ENCODE results near the gene FGF12. TPM values are rescaled to one million over a fixed set of nuclear protein-coding genes. Genes with fewer than 3 reads are reported as not detected.

FGF12 gene
- total RNA-seq, 1 experiment from 2014 or later = not detected

DNA sequence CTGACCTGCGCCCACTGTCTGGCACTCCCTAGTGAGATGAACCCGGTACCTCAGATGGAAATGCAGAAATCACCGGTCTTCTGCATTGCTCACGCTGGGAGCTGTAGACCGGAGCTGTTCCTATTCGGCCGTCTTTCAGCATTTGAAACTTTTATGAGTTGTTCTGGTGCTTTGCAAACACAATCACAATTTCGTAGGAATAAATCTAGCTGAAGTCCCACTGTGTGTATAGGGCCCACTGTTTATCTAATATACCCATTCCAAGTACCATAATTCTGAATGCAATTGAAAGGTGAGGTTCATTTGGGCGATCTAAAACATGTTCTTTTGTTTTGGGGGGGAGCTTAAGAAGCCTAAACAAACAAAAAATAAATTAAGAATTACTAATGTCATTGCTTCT is 572.1 kb downstream of the FGF12 start:
- Histone ChIP-seq H3K27ac (no peak overlapping the region), H3K9me3 (replicated peaks) (no peaks in the 10 kb centered on the region), H3K4me1 (replicated peaks) (no peaks in the 10 kb centered on the region), H3K4me3 (no peak overlapping the region), H3K36me3 (no peaks in the 10 kb centered on the region), H3K27me3 (replicated peaks) (no peaks in the 10 kb centered on the region)
- no peak for DNase-seq (ENCODE audit: low read depth in 1 of 2, low spot score in 2 of 2)

DNA sequence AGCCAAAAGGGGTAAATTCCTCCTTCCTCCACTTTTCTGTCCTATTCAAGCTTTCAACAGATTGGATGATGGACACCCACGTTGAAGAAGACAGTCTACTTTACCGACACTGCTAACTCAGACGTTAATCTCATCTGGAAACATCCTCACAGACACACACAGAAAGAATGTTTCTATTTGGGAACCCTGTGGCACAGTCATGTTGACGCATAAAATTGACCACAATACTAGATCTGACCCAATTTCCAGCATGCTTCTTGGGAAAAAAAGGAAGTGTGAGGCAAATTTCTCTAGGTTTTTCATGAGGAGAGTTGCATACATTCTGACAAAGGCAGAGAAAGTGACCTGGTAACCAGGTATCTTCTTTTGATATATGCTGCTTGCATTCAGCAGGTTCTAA is 594.1 kb downstream of the FGF12 start:
- no peaks in the 10 kb centered on the region for H3K9me3 ChIP-seq (replicated peaks)
- H3K4me3 ChIP-seq = no peak overlapping the region
- no peak overlapping the region for H3K27ac ChIP-seq
- no peaks in the 10 kb centered on the region for H3K27me3 ChIP-seq (replicated peaks)
- H3K4me1 ChIP-seq (replicated peaks) = no peaks in the 10 kb centered on the region
- DNase-seq (ENCODE audit: low read depth in 1 of 2, low spot score in 2 of 2) = no peak
- no peaks in the 10 kb centered on the region for H3K36me3 ChIP-seq

DNA sequence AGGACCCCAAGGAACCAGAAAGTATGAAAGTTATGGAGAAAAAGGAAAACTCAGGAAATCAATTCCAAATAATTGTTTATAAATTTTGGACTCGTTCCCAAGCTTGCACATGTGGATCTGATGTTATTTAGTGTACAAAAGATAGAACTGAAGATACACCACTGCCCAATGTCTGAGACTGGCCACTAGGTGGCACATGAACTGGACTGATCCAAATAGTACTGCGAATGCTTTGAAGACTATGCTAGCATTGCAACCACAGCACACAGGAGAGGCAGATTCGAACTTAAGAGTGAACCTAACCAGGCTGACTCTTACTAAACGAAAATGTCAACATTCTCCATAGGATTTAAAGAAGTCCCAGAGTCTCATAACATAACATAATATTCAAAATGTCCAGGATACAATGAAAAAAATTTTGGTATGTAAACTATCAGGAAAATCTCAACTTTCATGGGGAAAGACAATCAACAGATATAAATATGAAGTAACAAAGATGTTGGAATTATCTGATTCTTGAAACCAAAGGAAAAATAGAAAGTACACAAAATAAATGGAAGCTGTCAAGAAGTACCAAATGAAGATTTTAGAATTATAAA is 596.7 kb downstream of the FGF12 start:
- no peak overlapping the region for H3K27ac ChIP-seq
- H3K27me3 ChIP-seq (replicated peaks) = no peaks in the 10 kb centered on the region
- no peaks in the 10 kb centered on the region for H3K9me3 ChIP-seq (replicated peaks)
- peak in 1 of 2 experiments; percentile 31 for DNase-seq (ENCODE audit: low read depth in 1 of 2, low spot score in 2 of 2)
- no peaks in the 10 kb centered on the region for H3K4me1 ChIP-seq (replicated peaks)
- no peak overlapping the region for H3K4me3 ChIP-seq
- no peaks in the 10 kb centered on the region for H3K36me3 ChIP-seq

DNA sequence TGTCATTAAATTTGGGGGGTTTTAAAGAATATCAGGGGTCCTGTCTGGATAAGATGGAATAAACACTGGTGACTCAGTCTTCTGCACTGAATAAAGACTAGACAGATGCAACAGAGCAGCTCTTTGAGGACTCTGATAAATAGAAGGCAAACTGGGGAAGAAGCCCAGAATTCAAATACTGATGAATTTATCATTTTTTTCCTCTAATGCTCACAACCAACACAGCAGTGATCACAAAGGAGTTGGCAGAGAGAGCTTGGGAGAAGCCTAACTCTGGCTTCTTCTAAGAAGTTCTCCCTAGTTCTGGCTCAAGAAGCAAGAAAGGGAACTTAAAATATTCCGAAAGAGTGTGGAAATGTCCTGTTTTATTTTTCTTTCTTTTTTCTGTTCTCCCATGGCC is 597.8 kb downstream of the FGF12 start:
- Histone ChIP-seq H3K9me3 (replicated peaks) (no peaks in the 10 kb centered on the region), H3K36me3 (no peaks in the 10 kb centered on the region), H3K27ac (no peak overlapping the region), H3K4me1 (replicated peaks) (no peaks in the 10 kb centered on the region), H3K4me3 (no peak overlapping the region), H3K27me3 (replicated peaks) (no peaks in the 10 kb centered on the region)
- no peak for DNase-seq (ENCODE audit: low read depth in 1 of 2, low spot score in 2 of 2)

DNA sequence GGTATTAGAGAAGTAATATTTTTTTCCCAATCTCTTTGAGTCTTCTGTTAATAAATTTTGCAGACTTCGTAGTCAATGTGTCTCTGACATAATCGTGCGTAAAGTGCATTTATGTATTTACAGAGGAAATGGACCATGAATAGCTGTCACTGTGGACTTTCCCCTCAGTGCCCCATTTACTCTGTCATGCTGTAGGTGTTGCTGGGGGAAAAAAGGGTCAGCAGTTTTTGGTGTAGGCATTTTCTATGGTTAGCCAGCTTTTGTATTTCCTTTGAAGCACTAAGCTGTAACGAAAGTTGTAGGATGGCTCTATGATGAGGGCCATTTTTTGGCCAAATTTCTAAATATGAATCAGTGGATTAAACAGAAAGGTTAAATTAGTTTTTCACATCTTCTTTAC is 598.4 kb downstream of the FGF12 start:
- Histone ChIP-seq H3K27ac (no peak overlapping the region), H3K27me3 (replicated peaks) (no peaks in the 10 kb centered on the region)
- no peak for DNase-seq (ENCODE audit: low read depth in 1 of 2, low spot score in 2 of 2)

DNA sequence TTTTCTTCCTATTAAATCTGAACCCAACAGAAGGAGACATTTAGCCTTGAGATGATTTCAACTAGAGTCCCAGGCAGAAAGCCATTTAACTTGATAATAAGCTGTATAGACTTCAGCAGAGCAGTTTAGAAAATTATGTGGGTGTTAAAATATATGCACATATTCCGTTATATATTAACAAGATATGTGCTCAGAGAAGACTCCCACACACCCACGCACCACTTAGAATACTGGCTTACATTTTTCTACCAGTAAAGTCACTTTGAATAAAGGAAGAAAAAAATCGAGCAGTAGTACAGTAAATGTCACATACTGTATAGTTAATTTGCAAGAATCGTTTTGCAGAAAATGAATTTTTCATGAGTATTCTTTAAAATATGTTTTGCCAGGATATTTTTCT is 599.3 kb downstream of the FGF12 start:
- H3K4me3 ChIP-seq = no peak overlapping the region
- H3K4me1 ChIP-seq (replicated peaks) = no peaks in the 10 kb centered on the region

More for the DNA sequence above, 598.4 kb downstream of the FGF12 start:
- Histone ChIP-seq H3K36me3 (no peaks in the 10 kb centered on the region), H3K4me1 (replicated peaks) (no peaks in the 10 kb centered on the region), H3K4me3 (no peak overlapping the region), H3K9me3 (replicated peaks) (no peaks in the 10 kb centered on the region)

DNA sequence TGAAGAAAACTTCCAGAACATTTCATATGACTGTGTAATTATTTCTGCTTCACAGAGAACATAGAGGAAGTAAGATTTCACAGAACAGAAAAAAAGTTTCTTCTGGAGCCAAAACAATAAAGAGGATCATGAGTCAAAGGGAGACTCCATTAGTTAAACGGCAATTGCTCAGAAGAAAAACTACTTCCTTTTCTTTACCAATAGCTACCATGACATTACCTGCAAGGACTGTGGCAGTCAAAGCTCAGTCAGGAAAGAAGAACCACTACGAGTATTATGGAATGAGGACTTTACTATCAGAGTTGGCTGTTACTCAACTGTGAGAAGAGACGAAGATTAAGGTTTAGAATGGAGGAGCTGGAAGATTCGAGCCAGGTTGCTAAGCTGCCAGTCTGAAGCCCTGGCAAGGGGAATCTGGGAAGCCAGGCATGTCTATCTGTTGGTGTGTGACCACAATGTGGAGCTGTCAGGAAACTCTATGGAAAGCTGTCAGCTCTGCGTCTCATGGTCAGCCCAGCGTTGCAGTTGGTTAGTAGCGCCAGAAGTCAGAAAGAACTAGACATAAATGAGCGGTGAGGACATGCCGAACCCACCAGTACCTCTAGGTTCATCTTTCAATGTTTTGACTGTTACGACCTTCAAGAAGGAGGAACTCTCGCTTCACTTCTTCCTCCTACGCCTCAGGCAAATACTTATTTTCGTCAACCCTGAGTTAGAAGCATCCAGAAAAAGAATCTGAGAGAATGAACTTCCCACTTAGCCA is 604.3 kb downstream of the FGF12 start:
- no peak overlapping the region for H3K27ac ChIP-seq
- no peaks in the 10 kb centered on the region; the same call in 1 of the 2 replicates for H3K9me3 ChIP-seq (replicated peaks)
- H3K27me3 ChIP-seq (replicated peaks) = no peaks in the 10 kb centered on the region
- no peaks in the 10 kb centered on the region for H3K4me1 ChIP-seq (replicated peaks)
- H3K4me3 ChIP-seq = no peak overlapping the region
- DNase-seq (ENCODE audit: low read depth in 1 of 2, low spot score in 2 of 2) = no peak
- H3K36me3 ChIP-seq = no peaks in the 10 kb centered on the region

More for the DNA sequence above, 599.3 kb downstream of the FGF12 start:
- Histone ChIP-seq H3K36me3 (no peaks in the 10 kb centered on the region), H3K27ac (no peak overlapping the region), H3K9me3 (replicated peaks) (no peaks in the 10 kb centered on the region), H3K27me3 (replicated peaks) (no peaks in the 10 kb centered on the region)
- no peak for DNase-seq (ENCODE audit: low read depth in 1 of 2, low spot score in 2 of 2)

DNA sequence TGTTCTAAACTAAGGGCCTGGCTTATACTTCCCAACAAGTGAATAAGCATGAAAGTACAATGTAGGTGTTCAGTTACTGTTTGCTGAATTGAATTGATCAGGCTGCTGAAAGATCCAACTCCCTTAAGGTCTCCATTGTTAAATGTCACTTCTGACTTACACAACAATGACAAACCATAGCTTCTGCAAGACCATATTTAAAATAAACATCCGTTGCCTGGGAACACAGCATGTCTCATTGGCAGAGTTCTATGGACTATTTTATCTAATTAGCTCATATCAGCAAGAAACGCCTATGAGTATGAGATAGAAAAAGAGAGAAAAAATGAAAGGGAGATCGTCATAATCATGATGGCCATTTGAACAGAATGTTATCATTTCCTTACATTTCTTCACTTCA is 605.4 kb downstream of the FGF12 start:
- Histone ChIP-seq H3K9me3 (replicated peaks) (no peaks in the 10 kb centered on the region; the same call in 1 of the 2 replicates), H3K27ac (no peak overlapping the region), H3K36me3 (no peaks in the 10 kb centered on the region), H3K27me3 (replicated peaks) (no peaks in the 10 kb centered on the region), H3K4me1 (replicated peaks) (no peaks in the 10 kb centered on the region), H3K4me3 (no peak overlapping the region)
- no peak for DNase-seq (ENCODE audit: low read depth in 1 of 2, low spot score in 2 of 2)

DNA sequence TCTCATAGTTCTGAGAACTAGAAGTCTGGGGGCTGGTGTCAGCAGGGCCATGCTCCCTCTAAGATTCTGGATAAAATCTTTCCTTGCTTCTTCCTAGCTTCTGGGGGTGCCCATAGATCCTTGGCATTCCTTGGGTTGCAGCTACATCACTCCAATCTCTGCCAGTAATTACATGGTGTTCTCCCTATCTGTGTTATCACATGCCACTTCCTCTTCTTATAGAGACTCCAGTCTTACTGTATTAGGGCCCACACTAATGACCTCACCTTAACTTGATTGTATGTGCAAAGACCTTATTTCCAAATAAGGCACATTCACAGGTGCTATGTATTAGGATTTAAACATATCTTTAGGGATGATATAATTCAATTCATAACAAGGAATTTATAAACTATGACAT is 618.5 kb downstream of the FGF12 start:
- no peak overlapping the region for H3K27ac ChIP-seq
- no peak for DNase-seq (ENCODE audit: low read depth in 1 of 2, low spot score in 2 of 2)
- H3K4me1 ChIP-seq (replicated peaks) = no peaks in the 10 kb centered on the region
- no peak overlapping the region for H3K4me3 ChIP-seq
- no peaks in the 10 kb centered on the region for H3K9me3 ChIP-seq (replicated peaks)
- H3K27me3 ChIP-seq (replicated peaks) = no peaks in the 10 kb centered on the region
- no peaks in the 10 kb centered on the region for H3K36me3 ChIP-seq

DNA sequence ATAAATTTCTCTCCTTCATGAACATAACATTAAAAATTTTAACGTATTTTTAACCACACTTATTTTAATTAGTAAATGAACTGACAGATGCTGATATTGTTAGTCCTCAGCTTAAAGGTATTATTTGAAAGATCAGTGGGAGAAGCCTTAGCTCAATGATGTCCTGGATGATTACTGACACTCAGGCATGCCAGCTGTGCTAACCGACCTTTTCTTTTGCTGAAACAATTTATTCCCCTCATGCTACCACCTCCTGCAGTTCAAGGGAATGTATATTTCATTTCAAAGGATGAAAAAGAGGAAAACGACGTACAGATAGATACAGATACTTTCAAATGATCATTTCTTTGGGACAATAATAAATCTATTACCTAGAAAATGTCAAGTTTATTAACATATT is 620.8 kb downstream of the FGF12 start:
- H3K9me3 ChIP-seq (replicated peaks) = no peaks in the 10 kb centered on the region
- no peaks in the 10 kb centered on the region for H3K36me3 ChIP-seq

DNA sequence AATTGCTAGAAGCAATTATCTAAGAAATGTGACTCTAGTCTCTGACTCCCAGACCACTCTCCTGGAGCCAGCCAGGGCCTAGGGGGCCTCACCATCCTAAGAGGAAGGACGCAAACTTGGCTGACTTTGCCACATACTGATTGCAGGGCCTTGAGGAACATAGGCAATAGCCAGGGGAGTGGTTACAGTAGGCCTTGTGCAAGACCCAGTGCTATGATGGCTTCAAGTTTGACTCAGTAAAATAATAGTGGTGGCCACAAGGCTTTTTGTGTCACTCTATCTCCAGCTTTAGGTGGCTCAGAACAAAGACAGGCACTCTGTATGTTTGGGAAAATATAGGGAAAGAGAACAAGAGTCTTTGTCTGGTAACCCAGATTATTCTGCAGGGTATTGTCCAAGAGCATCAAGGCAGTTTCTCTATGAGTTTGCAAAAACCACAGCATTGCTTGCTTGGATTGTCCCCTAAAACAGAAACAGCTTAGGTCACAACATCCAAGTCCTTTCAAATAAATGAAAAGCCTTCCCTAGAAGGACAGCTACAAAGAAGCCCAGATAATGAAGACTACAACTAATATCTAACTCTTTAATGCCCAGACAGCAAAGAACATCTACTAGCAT is 634.8 kb downstream of the FGF12 start:
- no peaks in the 10 kb centered on the region for H3K27me3 ChIP-seq (replicated peaks)
- no peaks in the 10 kb centered on the region for H3K36me3 ChIP-seq
- no peak overlapping the region for H3K4me3 ChIP-seq
- H3K9me3 ChIP-seq (replicated peaks) = no peaks in the 10 kb centered on the region
- H3K27ac ChIP-seq = no peak overlapping the region
- DNase-seq (ENCODE audit: low read depth in 1 of 2, low spot score in 2 of 2) = no peak
- H3K4me1 ChIP-seq (replicated peaks) = no peaks in the 10 kb centered on the region

More for the DNA sequence above, 620.8 kb downstream of the FGF12 start:
- DNase-seq (ENCODE audit: low read depth in 1 of 2, low spot score in 2 of 2) = no peak
- no peaks in the 10 kb centered on the region for H3K27me3 ChIP-seq (replicated peaks)
- H3K4me3 ChIP-seq = no peak overlapping the region
- H3K27ac ChIP-seq = no peak overlapping the region
- no peaks in the 10 kb centered on the region for H3K4me1 ChIP-seq (replicated peaks)

DNA sequence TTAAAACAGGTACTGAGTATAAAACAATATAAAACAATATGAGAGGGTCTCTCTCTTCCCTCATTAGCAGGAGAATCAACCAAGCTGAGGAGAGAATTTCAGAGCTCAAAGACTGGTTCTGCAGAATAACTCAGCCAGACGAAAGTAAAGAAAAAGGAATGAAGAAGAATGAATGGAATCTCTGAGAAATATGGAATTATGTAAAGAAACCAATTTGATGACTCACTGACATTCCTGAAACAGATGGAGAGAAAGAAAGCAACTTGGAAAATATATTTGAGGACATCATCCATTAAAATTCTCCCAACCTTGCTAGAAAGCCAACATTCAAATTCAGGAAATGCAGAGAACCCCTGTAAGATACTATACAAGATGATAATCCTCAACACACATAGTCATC is 635.5 kb downstream of the FGF12 start:
- H3K27me3 ChIP-seq (replicated peaks) = no peaks in the 10 kb centered on the region
- no peaks in the 10 kb centered on the region for H3K36me3 ChIP-seq
- H3K27ac ChIP-seq = no peak overlapping the region
- H3K4me1 ChIP-seq (replicated peaks) = no peaks in the 10 kb centered on the region
- H3K4me3 ChIP-seq = no peak overlapping the region
- no peak for DNase-seq (ENCODE audit: low read depth in 1 of 2, low spot score in 2 of 2)
- no peaks in the 10 kb centered on the region for H3K9me3 ChIP-seq (replicated peaks)

DNA sequence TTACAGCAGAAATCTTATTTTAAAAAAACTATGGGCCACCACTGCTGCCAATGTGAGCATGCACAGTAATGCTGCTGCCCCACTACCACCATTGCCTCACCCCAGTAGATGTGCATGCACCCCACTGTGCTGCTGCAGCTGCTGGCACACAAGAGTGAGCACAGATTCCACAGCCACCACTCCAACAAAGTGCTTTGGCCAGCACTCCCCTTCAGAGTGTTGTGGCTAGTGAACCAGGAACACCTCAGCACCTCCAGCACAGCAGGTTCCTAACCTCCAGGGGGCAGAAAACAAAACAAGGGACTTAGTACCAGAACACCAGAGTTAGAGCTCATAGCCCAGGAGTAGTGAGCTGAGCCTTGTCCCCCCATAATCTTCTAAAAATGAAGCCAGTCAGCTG is 636.8 kb downstream of the FGF12 start:
- H3K4me1 ChIP-seq (replicated peaks) = no peaks in the 10 kb centered on the region
- no peaks in the 10 kb centered on the region for H3K27me3 ChIP-seq (replicated peaks)
- no peak overlapping the region for H3K4me3 ChIP-seq
- no peak for DNase-seq (ENCODE audit: low read depth in 1 of 2, low spot score in 2 of 2)
- H3K27ac ChIP-seq = no peak overlapping the region
- no peaks in the 10 kb centered on the region for H3K36me3 ChIP-seq
- no peaks in the 10 kb centered on the region for H3K9me3 ChIP-seq (replicated peaks)
